Peyer's patch (tissue), 4 donors: ENCODE results near the gene TLL2.

Experiments
- CTCF ChIP-seq, 6 experiments: fragments of 450-650 bp in 4 of 6; fragments of 200-600 bp in 2 of 6; sonication (generic) in 1 of 6; IDR thresholded peaks; one replicate each; pipeline ENCODE4 v1.5.1; 2017 to 2019; ENCODE audit warnings: antibody characterized with exemption in 6 of 6, mild to moderate bottlenecking in 3 of 6, moderate library complexity in 1 of 6
- POLR2A ChIP-seq, 2 donors: fragments of 450-650 bp; IDR thresholded peaks; one replicate each; pipeline ENCODE4 v1.5.1; 2017; ENCODE audit warnings: antibody characterized with exemption in 2 of 2, mild to moderate bottlenecking in 2 of 2, moderate library complexity in 2 of 2

DNA sequence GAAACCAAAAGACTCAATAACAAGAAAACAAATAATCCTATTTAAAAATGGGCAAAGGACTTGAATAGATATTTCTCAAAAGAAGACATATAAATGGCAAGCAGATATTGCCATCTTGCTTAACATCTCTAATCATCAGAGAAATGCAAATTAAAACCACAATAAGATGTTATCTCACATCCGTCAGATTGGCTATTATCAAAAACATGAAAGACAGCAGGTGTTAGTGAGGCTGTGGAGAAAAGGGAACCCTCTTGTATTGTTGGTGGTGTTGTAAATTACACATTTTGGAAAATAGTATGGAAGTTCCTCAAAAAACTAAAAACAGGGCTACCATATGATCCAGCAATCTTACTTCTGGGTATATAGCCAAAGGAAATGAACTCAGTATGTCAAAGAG lies 180.6 kb downstream of the TLL2 start:
- no peak for TF ChIP-seq POLR2A (IDR thresholded peaks at IDR 0.05)
- no peak for TF ChIP-seq CTCF (IDR thresholded peaks at IDR 0.05)
